Stimulated activated CD8-positive, alpha-beta memory T cell treated with anti-CD3 and anti-CD28 coated beads, Interleukin-2, amount 100 ng/mL, for 48 hours (primary cell): ENCODE data around the gene ZNF574.
A peak's percentile ranks its signal among the peaks of the same experiment; 100 is the strongest.

Experiments used
- DNase-seq, 2 donors: peaks; one replicate each; pipeline ENCODE4 v3.0.0-alpha.2; 2020; ENCODE audit warnings: low read depth in 2 of 2

ZNF574 gene

GRCh38 chr19:42079886-42080763 is 4.2 kb downstream of the ZNF574 start:
- DNase-seq, result no peak

DNA sequence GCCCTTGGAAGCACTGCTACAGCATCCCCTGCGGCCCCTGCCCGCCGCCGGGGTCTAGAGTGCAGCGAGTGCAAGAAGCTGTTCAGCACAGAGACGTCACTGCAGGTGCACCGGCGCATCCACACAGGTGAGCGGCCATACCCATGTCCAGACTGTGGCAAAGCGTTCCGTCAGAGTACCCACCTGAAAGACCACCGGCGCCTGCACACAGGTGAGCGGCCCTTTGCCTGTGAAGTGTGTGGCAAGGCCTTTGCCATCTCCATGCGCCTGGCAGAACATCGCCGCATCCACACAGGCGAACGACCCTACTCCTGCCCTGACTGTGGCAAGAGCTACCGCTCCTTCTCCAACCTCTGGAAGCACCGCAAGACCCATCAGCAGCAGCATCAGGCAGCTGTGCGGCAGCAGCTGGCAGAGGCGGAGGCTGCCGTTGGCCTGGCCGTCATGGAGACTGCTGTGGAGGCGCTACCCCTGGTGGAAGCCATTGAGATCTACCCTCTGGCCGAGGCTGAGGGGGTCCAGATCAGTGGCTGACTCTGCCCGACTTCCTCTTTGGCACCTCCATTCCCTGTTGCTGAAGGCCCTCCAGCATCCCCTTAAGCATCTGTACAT is 4.9 kb downstream of the ZNF574 start:
- DNase-seq, result no peak

- no peak for DNase-seq
Measured at GRCh38 chr19:42081584-42082203, 5.7 kb downstream of the ZNF574 start.

DNA sequence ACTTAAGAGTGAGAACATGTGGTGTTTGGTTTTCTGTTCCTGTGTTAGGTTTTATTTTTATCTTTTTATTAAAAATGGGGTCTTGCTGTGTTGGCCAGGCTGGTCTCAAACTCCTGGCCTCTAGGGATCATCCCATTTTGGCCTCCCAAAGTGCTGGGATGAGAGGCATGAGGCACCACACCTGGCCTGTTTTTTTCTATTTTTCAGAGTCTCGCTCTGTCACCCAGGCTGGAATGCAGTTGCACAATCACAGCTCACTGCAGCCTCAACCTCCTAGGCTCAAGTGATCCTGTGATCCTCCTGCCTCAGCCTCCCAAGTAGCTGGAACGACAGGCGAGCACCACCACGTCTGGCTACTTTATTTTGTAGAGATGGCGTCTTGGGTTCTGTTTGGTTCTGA is 7.6 kb downstream of the ZNF574 start:
- no peak for DNase-seq

DNA sequence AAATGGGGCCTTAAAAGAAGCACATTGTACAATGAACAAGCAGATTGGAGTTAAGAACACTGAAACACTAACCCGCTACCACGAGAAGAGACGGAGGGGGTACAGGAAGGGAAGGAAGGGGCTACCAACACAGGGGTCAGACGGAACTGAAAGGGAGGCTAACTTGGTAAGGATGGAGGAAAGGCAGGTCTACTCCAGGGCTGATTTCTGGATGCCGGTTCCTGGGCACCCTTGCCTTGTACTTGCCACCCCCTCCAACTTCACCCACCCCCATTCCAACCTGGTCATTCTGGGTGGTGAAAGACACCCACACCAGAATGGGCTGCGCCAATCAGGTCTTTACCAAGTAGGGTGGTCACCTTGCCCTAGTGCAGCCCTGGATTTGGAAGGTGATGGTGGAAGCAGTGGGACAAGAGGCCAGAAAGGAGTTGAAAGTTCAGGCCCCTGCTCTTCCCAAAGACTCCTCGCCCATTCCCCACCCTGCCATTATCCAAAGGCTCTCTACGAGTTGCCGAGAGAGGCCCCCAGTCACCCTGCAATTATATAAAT is 10.3 kb downstream of the ZNF574 start:
- DNase-seq, result no peak

- DNase-seq, result no peak
Measured at GRCh38 chr19:42086770-42087550, 11.0 kb downstream of the ZNF574 start.

GRCh38 chr19:42088471-42089190 is 12.7 kb downstream of the ZNF574 start:
- no peak for DNase-seq

DNA sequence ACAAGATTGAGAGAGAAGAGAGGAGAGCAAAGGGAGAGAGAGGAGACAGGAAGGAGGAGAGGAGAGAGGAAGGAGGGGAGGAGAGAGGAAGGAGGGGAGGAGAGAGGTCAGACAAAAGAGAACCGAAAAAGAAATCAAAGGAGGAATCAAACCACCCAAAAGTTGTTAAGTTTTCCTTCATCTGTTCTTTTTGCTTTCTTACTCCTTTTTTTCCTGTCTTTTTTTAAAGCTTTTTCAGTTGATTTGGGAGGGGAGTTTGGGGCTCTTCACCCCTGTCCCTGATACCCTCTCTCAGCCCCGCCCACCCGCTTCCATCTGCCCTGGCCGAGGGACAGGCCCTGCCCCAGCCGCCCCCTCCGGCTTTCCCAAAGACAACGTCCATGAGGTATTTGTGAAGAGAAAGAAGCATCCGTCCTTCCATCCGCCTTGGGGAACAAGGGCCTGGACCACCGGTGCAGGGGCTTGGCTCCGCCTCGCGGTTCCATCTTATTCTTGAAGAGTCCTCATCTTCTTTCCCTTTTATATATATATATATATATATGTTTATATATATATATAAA is 13.3 kb downstream of the ZNF574 start:
- no peak for DNase-seq

- DNase-seq, result no peak
Measured at GRCh38 chr19:42089772-42090171, 13.8 kb downstream of the ZNF574 start.

- no peak for DNase-seq
Measured at GRCh38 chr19:42090672-42091071, 14.7 kb downstream of the ZNF574 start.

DNA sequence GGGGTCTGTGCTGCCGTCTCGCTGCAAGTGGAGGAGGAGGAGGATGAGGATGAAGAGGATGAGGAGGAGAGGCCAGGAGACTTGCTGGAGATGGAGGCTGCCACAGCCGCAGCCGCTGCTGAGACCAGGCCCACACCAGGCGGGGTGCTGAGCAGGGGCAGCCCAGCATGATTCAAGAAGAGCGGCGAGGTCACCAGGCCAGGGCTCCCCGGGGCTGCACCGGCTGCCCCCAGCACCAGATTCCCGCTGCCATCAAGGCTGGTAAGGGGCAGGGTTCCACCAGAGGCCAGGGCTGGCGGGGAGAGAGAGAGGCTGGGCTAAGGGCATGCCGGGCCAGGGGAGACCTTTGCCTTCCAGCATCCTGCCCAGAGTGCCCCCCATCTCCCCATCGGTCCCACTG is 15.3 kb downstream of the ZNF574 start:
- DNase-seq, result no peak

GRCh38 chr19:42091742-42092141 is 15.8 kb downstream of the ZNF574 start:
- DNase-seq, result no peak

DNA sequence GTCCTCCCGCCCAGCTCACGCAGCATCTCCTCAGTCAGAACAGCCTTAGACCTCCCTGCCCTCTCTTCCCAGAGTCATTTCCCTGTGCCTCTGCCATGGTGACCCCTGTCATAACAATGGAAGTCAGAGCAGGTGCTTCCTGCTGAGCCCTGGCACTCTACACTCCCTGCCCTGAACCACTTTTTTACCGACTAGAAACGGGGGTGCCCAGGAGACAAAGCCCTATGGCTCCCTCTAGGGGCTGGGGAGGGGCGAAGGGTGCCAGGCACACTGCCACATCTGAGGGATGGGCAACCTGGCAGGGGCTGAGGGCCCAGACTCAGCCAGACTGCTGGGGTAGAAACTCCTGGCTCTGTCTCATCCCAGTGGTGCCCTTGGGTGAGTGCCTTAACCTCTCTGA is 16.4 kb downstream of the ZNF574 start:
- DNase-seq, result peak in 1 of 2 donors; percentile 26

- DNase-seq, result no peak
Measured at GRCh38 chr19:42093505-42093904, 17.5 kb downstream of the ZNF574 start.

DNA sequence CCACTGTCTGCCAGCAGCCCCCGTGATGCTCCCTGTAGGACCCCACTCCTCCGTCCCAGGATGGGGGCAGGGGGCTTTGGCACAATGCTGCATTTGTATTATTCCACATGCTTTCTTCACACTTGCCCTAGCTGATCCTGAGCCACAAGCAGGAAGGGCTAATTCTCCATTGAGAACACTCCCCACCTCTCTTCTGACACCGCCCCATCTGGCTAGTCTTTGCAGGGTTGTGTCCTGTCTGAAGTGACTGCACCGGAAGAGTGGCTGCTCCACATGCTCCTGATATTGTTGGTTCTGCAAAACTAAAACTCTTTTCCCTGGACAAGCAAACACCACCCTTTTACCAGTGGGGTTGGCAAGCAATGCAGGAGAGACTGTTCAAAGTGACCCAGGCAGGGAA is 18.0 kb downstream of the ZNF574 start:
- no peak for DNase-seq

GRCh38 chr19:42095142-42095813 is 19.3 kb downstream of the ZNF574 start:
- DNase-seq, result no peak

GRCh38 chr19:42095814-42096230 is 19.9 kb downstream of the ZNF574 start:
- DNase-seq, result no peak

GRCh38 chr19:42096255-42096837 is 20.4 kb downstream of the ZNF574 start:
- no peak for DNase-seq

- no peak for DNase-seq
Measured at GRCh38 chr19:42097461-42097860, 21.5 kb downstream of the ZNF574 start.

DNA sequence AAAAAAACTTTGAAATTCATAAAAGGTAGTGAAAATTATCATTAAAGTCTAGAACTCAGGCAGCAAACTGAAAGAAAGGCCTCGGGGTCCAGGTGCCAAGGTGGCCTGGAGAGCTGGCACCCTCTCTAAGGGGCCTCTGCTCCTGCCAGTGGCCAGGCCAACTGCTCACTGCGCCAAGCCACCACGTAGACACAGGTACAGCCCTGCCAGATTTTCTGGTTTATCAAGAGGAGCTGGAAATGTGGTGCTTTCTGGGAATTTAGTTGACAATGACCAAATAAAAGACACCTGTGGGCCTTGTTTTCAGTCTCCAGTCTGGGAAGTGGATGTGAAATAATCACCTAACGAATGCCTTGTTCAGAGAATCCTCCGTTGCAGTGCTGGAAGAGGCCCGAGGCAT is 22.8 kb downstream of the ZNF574 start:
- DNase-seq, result no peak
